ENCODE measurements around the gene MINDY3. TPM values are rescaled to one million over a fixed set of nuclear protein-coding genes. Genes with fewer than 3 reads are reported as not detected.

Gene MINDY3
- polyA plus RNA-seq, 4 donors: 11.1 to 26.7 (median 15.5) TPM

DNA sequence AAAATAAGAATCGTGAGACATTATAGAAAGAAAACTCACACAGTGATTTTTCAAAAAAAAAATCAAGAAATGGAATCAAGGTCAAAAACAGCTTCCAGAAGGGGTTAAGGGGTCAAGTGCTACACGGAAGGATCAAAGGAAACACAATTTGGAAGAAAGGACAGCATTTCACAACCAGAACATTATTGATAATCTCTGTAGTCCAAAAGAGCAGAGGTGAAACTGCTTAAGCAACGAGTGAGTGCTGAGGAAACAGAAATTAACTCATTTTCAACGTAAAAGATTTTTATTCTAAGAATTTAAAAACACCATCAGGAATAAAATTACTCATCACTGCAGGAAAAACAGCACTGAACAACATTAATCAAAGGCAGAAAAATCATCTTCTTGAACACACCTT is 23.5 kb downstream of the MINDY3 start:
- Histone ChIP-seq H3K4me3 (ENCODE audit: low read depth in 1 of 3, low read length in 3 of 3) (no peak overlapping the region), H3K27ac (ENCODE audit: low read depth in 1 of 3, low read length in 2 of 3) (no peak overlapping the region), H3K9me3 (ENCODE audit: control insufficient read depth in 2 of 2, insufficient read depth in 1 of 2, low read depth in 1 of 2, low read length in 1 of 2) (no peaks in the 10 kb centered on the region), H3K4me1 (ENCODE audit: control insufficient read depth in 3 of 3, insufficient read depth in 2 of 3, low read depth in 1 of 3, low read length in 2 of 3) (no peaks in the 10 kb centered on the region), H3K27me3 (ENCODE audit: control insufficient read depth in 3 of 3, insufficient read depth in 3 of 3, low read length in 3 of 3) (no peaks in the 10 kb centered on the region), H3K36me3 (ENCODE audit: control insufficient read depth in 3 of 3, insufficient read depth in 2 of 3, low read depth in 1 of 3, low read length in 3 of 3) (peaks cover 0 to 3% (median 1%) of the 10 kb centered on the region in 3 donors)
- DNase-seq (no peak), FAIRE-seq (no peak)
- WGBS, 3 donors: 71 to 82% (median 71%) methylated on average over 4 of the region's 4 CpGs

DNA sequence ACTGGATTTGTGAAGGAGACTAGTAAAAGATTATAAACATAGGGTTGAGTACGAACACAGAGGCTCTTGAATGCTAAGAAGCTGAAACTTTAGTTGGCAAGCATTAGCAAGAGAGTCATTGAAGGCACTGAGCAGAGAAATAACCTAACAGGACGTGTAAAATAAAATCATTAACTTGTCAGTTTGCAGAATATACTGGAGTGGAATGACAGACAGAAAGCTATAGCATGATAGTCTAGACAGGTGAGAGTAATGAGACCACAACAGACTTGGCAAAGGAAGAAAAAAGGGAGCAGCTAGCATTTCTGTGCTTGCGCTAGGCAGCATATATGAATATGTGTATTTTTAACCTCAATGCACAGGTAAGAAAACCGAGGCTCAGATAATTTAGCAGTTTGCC is 30.8 kb downstream of the MINDY3 start:
- no peak overlapping the region for H3K4me3 ChIP-seq (ENCODE audit: low read depth in 1 of 3, low read length in 3 of 3)
- DNase-seq (no peak), FAIRE-seq (no peak)
- H3K4me1 ChIP-seq (ENCODE audit: control insufficient read depth in 3 of 3, insufficient read depth in 2 of 3, low read depth in 1 of 3, low read length in 2 of 3): no peaks in the 10 kb centered on the region
- peaks cover 0 to 11% (median 3%) of the 10 kb centered on the region in 3 donors for H3K36me3 ChIP-seq (ENCODE audit: control insufficient read depth in 3 of 3, insufficient read depth in 2 of 3, low read depth in 1 of 3, low read length in 3 of 3)
- no peaks in the 10 kb centered on the region for H3K27me3 ChIP-seq (ENCODE audit: control insufficient read depth in 3 of 3, insufficient read depth in 3 of 3, low read length in 3 of 3)
- WGBS, 3 donors: 83 to 92% (median 88%) methylated on average over 4 of the region's 4 CpGs
- H3K9me3 ChIP-seq (ENCODE audit: control insufficient read depth in 2 of 2, insufficient read depth in 1 of 2, low read depth in 1 of 2, low read length in 1 of 2): no peaks in the 10 kb centered on the region
- H3K27ac ChIP-seq (ENCODE audit: low read depth in 1 of 3, low read length in 2 of 3): no peak overlapping the region

DNA sequence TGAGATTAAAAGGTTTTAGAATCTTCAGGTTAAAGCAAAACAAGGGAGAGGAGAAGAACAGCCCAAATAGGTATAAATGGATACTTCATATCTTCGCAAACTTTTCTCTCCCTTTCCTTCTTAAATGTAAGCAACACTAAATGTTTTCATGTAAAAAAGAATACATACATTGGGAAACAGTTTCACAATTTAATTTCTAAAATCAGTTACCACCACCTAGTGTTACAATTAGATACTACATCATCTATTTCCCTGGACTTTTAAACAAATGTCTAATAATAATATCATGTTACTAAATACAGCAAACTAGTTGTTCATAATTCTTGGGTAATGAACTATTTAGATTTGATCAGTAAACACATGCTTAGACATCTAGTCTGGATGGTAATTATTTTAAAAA is 35.8 kb downstream of the MINDY3 start:
- H3K9me3 ChIP-seq (ENCODE audit: control insufficient read depth in 2 of 2, insufficient read depth in 1 of 2, low read depth in 1 of 2, low read length in 1 of 2): no peaks in the 10 kb centered on the region
- FAIRE-seq: peak; percentile 87
- H3K27me3 ChIP-seq (ENCODE audit: control insufficient read depth in 3 of 3, insufficient read depth in 3 of 3, low read length in 3 of 3): no peaks in the 10 kb centered on the region
- peaks cover 3 to 14% (median 7%) of the 10 kb centered on the region in 3 donors for H3K36me3 ChIP-seq (ENCODE audit: control insufficient read depth in 3 of 3, insufficient read depth in 2 of 3, low read depth in 1 of 3, low read length in 3 of 3)
- H3K4me1 ChIP-seq (ENCODE audit: control insufficient read depth in 3 of 3, insufficient read depth in 2 of 3, low read depth in 1 of 3, low read length in 2 of 3): no peaks in the 10 kb centered on the region
- no peak overlapping the region for H3K27ac ChIP-seq (ENCODE audit: low read depth in 1 of 3, low read length in 2 of 3)
- no peak overlapping the region for H3K4me3 ChIP-seq (ENCODE audit: low read depth in 1 of 3, low read length in 3 of 3)
- 75 to 93% (median 86%) methylated on average over 1 of the region's 1 CpG for WGBS, 3 donors
- peak in 1 of 2 donors; percentile 13 for DNase-seq

DNA sequence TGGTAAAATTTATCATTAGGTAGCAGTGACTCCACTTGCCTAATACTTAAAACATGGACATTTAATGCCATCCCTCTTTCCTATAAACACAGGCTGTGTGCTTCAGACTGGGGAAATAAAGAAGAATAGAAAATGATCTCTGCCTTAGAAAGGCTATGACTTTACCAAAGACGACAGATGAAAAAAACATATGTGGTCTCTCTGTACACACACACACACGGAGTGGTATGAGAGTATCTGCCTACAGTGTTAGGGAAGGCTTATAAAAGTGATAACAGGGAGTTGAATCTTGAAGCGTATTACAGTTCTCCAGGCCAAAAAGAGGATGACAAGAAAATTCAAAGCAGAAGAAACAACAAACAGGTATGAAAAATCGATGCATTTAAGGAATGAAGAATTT is 38.2 kb downstream of the MINDY3 start:
- no peak overlapping the region for H3K4me3 ChIP-seq (ENCODE audit: low read depth in 1 of 3, low read length in 3 of 3)
- no peaks in the 10 kb centered on the region for H3K4me1 ChIP-seq (ENCODE audit: control insufficient read depth in 3 of 3, insufficient read depth in 2 of 3, low read depth in 1 of 3, low read length in 2 of 3)
- DNase-seq (no peak), FAIRE-seq (no peak)
- H3K27ac ChIP-seq (ENCODE audit: low read depth in 1 of 3, low read length in 2 of 3): no peak overlapping the region
- H3K27me3 ChIP-seq (ENCODE audit: control insufficient read depth in 3 of 3, insufficient read depth in 3 of 3, low read length in 3 of 3): no peaks in the 10 kb centered on the region
- WGBS, 3 donors: 81 to 92% (median 86%) methylated on average over 4 of the region's 4 CpGs
- no peaks in the 10 kb centered on the region for H3K9me3 ChIP-seq (ENCODE audit: control insufficient read depth in 2 of 2, insufficient read depth in 1 of 2, low read depth in 1 of 2, low read length in 1 of 2)
- peaks cover 3 to 14% (median 8%) of the 10 kb centered on the region in 3 donors for H3K36me3 ChIP-seq (ENCODE audit: control insufficient read depth in 3 of 3, insufficient read depth in 2 of 3, low read depth in 1 of 3, low read length in 3 of 3)

DNA sequence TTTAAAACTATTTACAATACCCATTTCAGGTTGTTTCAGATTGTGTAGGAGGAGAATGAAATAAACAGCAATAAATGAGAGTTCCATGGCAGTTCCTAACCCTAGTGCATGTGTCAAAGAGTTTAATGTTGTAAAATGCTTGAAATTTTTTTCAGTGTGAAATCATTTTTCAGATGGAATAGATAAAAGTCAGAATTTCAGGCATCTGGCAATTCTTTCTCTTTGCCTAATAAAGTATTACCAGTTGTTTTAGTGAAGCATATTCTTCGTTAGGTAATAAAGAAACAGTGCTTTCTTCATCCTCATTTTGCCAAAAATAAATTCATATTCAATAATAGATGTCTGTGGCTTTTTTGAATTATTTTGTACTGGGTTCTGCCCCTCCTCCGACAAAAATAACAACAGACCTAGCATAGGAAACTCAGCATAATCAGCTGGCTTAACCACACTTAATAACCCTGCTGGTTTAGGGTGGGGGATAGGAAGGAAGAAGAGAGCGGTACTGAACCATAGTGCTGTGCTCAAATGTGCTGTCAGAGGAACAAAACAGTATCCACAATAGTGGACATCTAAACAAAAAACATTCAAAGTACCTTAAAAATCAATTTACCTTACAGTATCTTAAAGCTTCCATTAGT is 39.1 kb downstream of the MINDY3 start:
- Histone ChIP-seq H3K9me3 (ENCODE audit: control insufficient read depth in 2 of 2, insufficient read depth in 1 of 2, low read depth in 1 of 2, low read length in 1 of 2) (no peaks in the 10 kb centered on the region), H3K36me3 (ENCODE audit: control insufficient read depth in 3 of 3, insufficient read depth in 2 of 3, low read depth in 1 of 3, low read length in 3 of 3) (peaks cover 3 to 11% (median 8%) of the 10 kb centered on the region in 3 donors), H3K4me1 (ENCODE audit: control insufficient read depth in 3 of 3, insufficient read depth in 2 of 3, low read depth in 1 of 3, low read length in 2 of 3) (no peaks in the 10 kb centered on the region), H3K27ac (ENCODE audit: low read depth in 1 of 3, low read length in 2 of 3) (no peak overlapping the region), H3K4me3 (ENCODE audit: low read depth in 1 of 3, low read length in 3 of 3) (no peak overlapping the region), H3K27me3 (ENCODE audit: control insufficient read depth in 3 of 3, insufficient read depth in 3 of 3, low read length in 3 of 3) (no peaks in the 10 kb centered on the region)
- no peak for DNase-seq
- FAIRE-seq: no peak
- 71 to 89% (median 80%) methylated on average over 3 of the region's 3 CpGs for WGBS, 3 donors

DNA sequence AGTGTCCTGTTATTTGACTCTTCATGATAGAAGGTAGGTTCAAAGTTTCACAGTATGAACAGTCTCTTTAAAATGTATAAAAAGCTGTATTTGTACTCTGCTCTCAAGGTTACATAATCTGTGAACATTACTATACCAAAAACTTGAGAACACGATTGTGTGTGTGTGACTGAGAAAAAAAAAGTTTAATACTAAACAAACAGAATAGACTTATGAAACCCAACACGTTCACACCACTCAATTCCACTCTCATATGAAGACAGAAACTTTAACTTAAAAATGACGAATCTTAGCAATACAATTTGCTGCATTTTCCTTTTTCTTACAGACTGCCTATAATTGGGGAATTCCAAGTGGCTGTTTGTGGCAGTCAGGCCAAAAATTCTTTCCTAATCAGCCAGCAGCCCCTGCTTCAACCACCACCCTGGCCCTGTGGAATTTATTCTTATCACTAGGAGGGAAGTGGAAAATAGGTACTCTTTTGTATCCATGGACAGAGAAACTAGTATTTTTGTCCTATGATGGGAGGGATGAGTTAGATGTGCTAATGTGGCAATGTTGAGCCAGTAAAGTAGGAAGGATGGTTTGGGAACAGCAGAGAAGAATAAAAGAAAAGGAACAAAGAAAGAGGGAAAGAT is 42.8 kb downstream of the MINDY3 start:
- 51 to 71% (median 70%) methylated on average over 3 of the region's 3 CpGs for whole genome bisulfite sequencing, 3 donors
- no peak for DNase-seq

DNA sequence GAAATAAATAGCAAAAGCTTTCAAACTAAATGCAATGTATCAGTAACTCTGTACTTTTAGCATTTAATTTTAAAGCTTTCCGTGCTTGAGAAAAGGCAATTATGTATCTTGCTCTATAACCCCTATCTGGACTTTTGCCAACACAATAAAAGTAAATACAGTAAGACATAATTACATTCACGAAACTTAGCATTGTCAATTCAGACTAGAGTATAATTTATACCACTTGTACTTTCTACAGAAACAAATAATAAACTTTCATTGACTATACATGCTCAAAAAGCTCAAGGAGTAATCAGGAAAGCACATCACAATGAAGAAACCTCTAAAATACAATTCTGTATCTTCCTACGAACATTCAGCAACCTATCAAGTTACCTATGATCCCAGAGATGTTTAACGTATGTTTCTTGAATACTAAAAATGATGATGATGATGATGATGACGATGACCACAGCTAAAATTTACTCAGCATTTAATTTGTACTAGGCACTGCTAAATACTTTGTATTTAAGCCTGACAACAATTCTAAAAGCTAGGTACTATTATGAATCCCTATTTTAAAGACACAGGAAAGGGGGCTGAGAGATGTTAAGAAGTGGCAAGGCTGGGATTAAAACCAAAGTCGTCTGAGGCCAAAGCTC is 44.9 kb downstream of the MINDY3 start:
- WGBS, 3 donors: 73 to 82% (median 76%) methylated on average over 6 of the region's 6 CpGs
- no peak overlapping the region for H3K27ac ChIP-seq (ENCODE audit: low read depth in 1 of 3, low read length in 2 of 3)
- no peaks in the 10 kb centered on the region for H3K9me3 ChIP-seq (ENCODE audit: control insufficient read depth in 2 of 2, insufficient read depth in 1 of 2, low read depth in 1 of 2, low read length in 1 of 2)
- H3K27me3 ChIP-seq (ENCODE audit: control insufficient read depth in 3 of 3, insufficient read depth in 3 of 3, low read length in 3 of 3): no peaks in the 10 kb centered on the region
- peaks cover 1 to 12% (median 3%) of the 10 kb centered on the region in 3 donors for H3K36me3 ChIP-seq (ENCODE audit: control insufficient read depth in 3 of 3, insufficient read depth in 2 of 3, low read depth in 1 of 3, low read length in 3 of 3)
- no peak for FAIRE-seq
- H3K4me3 ChIP-seq (ENCODE audit: low read depth in 1 of 3, low read length in 3 of 3): no peak overlapping the region
- DNase-seq: peak in 1 of 2 donors; percentile 14
- H3K4me1 ChIP-seq (ENCODE audit: control insufficient read depth in 3 of 3, insufficient read depth in 2 of 3, low read depth in 1 of 3, low read length in 2 of 3): no peaks in the 10 kb centered on the region

More for the DNA sequence above, 42.8 kb downstream of the MINDY3 start:
- no peak for FAIRE-seq
- no peak overlapping the region for H3K27ac ChIP-seq (ENCODE audit: low read depth in 1 of 3, low read length in 2 of 3)
- H3K9me3 ChIP-seq (ENCODE audit: control insufficient read depth in 2 of 2, insufficient read depth in 1 of 2, low read depth in 1 of 2, low read length in 1 of 2): no peaks in the 10 kb centered on the region
- peaks cover 3 to 12% (median 6%) of the 10 kb centered on the region in 3 donors for H3K36me3 ChIP-seq (ENCODE audit: control insufficient read depth in 3 of 3, insufficient read depth in 2 of 3, low read depth in 1 of 3, low read length in 3 of 3)
- no peaks in the 10 kb centered on the region for H3K27me3 ChIP-seq (ENCODE audit: control insufficient read depth in 3 of 3, insufficient read depth in 3 of 3, low read length in 3 of 3)
- H3K4me1 ChIP-seq (ENCODE audit: control insufficient read depth in 3 of 3, insufficient read depth in 2 of 3, low read depth in 1 of 3, low read length in 2 of 3): no peaks in the 10 kb centered on the region
- H3K4me3 ChIP-seq (ENCODE audit: low read depth in 1 of 3, low read length in 3 of 3): no peak overlapping the region

DNA sequence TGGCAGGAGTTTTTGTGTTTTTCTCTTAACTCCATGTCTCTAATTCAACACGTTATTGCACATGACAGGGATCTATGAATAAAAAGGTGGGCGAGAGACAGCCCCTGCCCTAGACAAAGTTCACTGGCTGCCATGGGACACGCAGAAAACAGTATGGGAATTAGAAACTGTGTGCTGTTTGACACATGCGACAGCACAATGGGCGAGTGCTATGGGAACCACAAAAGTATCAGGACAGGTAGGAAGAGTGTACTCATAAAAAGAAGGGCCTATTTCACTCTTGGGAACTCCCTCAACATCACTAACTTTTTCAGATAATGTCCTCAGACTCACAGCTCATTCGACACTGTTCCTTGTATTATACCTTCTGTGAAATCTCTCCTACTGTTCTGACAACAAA is 45.7 kb downstream of the MINDY3 start:
- WGBS, 3 donors: 83 to 85% (median 85%) methylated on average over 6 of the region's 6 CpGs
- no peak for FAIRE-seq
- H3K4me1 ChIP-seq (ENCODE audit: control insufficient read depth in 3 of 3, insufficient read depth in 2 of 3, low read depth in 1 of 3, low read length in 2 of 3): no peaks in the 10 kb centered on the region
- no peak for DNase-seq
- no peaks in the 10 kb centered on the region for H3K27me3 ChIP-seq (ENCODE audit: control insufficient read depth in 3 of 3, insufficient read depth in 3 of 3, low read length in 3 of 3)
- H3K4me3 ChIP-seq (ENCODE audit: low read depth in 1 of 3, low read length in 3 of 3): no peak overlapping the region
- H3K9me3 ChIP-seq (ENCODE audit: control insufficient read depth in 2 of 2, insufficient read depth in 1 of 2, low read depth in 1 of 2, low read length in 1 of 2): no peaks in the 10 kb centered on the region
- peaks cover 0 to 7% (median 1%) of the 10 kb centered on the region in 3 donors for H3K36me3 ChIP-seq (ENCODE audit: control insufficient read depth in 3 of 3, insufficient read depth in 2 of 3, low read depth in 1 of 3, low read length in 3 of 3)
- no peak overlapping the region for H3K27ac ChIP-seq (ENCODE audit: low read depth in 1 of 3, low read length in 2 of 3)

All from small intestine (tissue), 7 donors.